Stimulated activated CD8-positive, alpha-beta memory T cell treated with anti-CD3 and anti-CD28 coated beads, Interleukin-7, amount 100 ng/mL, for 48 hours (primary cell): ENCODE measurements around the gene HDAC10.

Source experiments
- DNase-seq, 2 donors: peaks; one replicate each; pipeline ENCODE4 v3.0.0-alpha.2; 2020; ENCODE audit warnings: low read depth in 1 of 2; ENCODE audit errors: extremely low read depth in 1 of 2

The HDAC10 gene, protein sequence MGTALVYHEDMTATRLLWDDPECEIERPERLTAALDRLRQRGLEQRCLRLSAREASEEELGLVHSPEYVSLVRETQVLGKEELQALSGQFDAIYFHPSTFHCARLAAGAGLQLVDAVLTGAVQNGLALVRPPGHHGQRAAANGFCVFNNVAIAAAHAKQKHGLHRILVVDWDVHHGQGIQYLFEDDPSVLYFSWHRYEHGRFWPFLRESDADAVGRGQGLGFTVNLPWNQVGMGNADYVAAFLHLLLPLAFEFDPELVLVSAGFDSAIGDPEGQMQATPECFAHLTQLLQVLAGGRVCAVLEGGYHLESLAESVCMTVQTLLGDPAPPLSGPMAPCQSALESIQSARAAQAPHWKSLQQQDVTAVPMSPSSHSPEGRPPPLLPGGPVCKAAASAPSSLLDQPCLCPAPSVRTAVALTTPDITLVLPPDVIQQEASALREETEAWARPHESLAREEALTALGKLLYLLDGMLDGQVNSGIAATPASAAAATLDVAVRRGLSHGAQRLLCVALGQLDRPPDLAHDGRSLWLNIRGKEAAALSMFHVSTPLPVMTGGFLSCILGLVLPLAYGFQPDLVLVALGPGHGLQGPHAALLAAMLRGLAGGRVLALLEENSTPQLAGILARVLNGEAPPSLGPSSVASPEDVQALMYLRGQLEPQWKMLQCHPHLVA

DNA sequence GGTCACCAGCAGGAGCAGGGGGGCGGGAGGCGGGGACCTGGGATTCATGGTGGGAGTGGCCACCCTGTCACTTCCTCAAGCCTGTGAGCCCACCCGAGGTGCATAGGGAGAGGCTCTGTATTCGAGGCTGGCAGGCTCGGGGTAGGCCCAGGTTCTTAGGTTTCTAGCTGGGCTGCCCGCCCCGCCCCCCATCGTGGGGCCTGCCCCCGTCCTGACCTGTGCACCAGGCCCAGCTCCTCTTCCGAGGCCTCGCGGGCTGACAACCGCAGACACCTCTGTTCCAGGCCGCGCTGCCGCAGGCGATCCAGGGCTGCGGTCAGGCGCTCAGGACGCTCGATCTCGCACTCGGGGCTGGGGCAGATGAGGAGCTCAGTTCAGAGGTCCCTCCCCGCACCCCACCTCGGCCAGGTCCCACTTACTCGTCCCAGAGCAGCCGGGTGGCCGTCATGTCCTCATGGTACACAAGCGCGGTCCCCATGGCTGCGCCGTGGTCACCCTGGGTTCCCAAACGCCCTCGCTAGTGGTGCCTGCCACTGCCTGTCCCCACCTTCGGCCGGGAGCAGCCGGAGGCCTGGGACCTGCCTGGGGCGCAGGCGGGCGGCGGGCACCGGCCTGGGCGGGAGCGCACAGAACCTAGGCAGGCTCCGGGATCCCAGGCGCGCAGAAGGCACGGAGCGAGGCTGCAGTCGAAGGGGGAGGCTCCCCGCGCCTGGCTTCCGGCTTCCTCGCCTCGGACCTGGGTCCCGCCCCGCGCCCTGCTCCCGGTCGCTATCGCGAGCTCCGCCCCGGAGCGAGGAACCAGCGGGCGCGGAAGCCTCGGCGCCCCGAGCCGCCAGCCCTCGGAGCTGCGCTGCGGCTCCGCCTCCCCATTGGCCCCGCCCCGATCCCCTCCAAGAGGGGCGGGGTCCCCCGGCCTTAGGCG is at the start of gene HDAC10:
Gene HDAC10 (minus strand): TSS at position 711 of the 922 bp plus-strand sequence. CDS start 233 bp downstream, at position 478.
- DNase-seq: peak; percentile 71 to 78

- DNase-seq: no peak
These were observed 49.7 kb upstream of the HDAC10 start for GRCh38 chr22:50300620-50301257.

DNA sequence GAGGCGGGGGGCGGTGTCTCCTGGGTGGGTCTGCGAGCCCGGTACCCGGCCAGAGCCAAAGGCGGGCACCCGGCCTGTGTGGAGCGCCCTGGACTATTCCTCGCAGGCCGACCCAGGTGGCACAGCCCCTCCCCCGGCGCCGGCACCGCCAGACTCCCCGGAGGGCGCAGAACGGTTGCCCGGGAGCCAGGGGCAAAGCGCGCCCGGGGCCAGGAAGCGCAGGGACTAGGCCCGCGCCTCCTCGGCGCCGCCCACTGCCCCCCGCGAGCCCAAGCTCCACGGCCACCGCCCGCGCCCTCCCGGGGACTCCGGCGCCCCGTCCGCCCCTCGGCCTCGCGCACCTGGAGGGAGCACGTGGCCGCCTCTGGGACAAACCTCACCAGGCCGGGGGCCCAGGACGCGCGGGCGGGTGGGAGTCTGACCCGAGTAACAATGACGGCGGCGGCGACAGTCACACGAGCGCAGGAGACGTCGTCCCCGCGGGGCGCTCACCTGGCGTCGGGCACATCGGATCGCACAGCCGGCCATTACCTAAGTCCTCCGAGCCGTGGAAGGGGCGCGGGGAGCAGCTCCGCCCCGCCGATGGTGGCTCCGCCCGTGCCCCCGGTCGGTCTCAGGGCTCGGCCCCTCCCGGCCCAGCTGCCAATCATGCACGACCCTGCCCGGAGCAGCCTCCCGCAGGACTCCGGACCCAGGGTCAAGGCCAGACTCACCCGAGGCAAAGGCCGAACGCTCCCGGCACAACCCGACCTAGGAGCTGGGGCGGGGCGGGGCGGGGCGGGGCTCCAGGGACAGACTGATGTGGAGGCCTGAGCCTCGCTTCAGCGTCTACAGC is 48.9 kb upstream of the HDAC10 start:
- no peak for DNase-seq

DNA sequence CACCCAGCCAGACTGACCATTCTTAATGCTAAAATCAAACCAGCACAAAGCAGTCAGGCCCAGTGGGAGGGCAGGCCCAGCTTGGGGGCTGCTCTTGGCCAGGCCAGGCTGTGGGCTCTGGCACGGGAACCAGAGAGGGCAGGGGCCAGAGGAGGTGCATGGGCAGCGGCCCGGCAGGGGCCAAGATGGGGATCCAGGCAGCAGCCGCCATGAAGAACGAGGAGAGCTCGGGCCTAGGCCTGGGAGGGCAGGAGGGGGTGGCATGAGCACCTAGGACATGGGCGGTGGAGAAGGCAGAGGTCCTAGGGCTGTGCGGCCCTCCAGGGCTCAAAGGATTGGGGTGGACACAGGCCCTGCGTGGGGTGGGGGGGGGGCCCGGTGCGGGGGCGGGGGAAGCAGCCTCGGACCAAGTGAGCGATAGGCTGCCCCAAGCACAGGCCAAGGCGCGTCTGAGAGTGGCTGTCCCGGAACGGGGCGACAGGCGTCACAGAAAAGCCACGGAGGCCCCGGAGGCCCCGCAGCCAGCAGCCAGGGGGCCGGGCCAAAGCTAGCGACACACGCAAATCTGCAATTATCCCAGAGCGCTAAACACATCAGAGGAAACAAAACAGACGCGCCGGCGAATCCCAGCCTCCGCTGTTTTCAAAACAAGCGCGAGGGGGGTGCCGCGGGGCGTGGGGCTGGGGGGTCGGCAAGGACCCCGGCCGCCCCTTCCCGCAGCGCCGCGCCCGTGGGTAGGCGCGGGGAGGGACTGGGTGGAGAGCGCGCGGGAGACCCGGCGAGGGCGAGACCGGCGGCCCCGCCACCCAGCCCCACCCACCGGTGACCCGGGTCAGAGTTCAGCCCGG is 48.1 kb upstream of the HDAC10 start:
- DNase-seq: no peak

GRCh38 chr22:50298266-50298637 is 47.2 kb upstream of the HDAC10 start:
- DNase-seq: no peak

GRCh38 chr22:50297510-50298265 is 46.6 kb upstream of the HDAC10 start:
- no peak for DNase-seq

DNA sequence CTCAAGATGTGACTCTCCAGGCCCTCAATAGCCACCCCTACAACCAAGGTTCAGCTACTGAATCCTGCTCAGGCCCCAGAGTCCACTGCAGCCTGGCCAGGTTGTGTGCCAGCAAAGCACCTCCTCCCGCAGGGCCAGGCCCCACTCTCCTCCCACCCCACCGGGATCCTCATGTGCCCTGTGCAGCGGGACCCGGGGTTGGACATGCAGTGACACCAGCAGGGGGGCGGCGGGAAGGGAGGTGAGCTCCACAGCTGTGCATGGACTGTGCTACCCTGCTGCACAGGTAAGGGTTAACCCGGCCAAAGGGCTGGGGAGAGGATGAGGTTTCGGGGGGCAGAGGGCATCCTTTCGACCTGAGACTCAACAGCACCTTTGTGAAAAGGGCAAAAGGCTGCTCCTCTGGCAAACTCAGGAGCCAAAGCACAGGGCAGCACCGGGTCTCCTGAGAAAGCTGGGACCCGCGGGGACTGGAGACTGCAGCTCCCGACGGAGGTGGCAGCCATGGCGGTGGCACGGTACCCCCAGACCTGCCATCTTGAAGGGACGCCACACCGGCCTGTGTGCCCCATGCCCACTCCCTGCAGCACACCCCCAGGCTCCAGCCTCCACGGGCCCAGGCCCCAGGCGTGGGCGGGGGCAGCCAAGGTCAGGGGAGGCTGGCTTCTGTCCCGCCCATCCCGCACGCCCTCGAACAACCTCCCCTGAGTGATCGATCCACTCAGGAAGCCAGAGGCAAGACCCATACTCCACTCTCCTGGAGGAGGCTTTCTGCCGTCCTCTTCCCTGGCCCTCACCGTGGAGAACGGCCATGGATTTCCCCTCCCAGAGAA is 45.8 kb upstream of the HDAC10 start:
- no peak for DNase-seq

- DNase-seq: no peak
These were observed 43.2 kb upstream of the HDAC10 start for GRCh38 chr22:50294319-50294656.

- DNase-seq: no peak
These were observed 42.6 kb upstream of the HDAC10 start for GRCh38 chr22:50293441-50294318.

- DNase-seq: no peak
These were observed 41.8 kb upstream of the HDAC10 start for GRCh38 chr22:50292643-50293440.

GRCh38 chr22:50289942-50290630 is 39.0 kb upstream of the HDAC10 start:
- DNase-seq: no peak

- no peak for DNase-seq
These were observed 38.3 kb upstream of the HDAC10 start for GRCh38 chr22:50289151-50289941.

- DNase-seq: no peak
These were observed 36.7 kb upstream of the HDAC10 start for GRCh38 chr22:50287731-50288130.

GRCh38 chr22:50286701-50287318 is 35.7 kb upstream of the HDAC10 start:
- no peak for DNase-seq
